ENCODE data around the gene SLC43A1. TPM values are rescaled to one million over a fixed set of nuclear protein-coding genes. Genes with fewer than 3 reads are reported as not detected.

Gene SLC43A1
- total RNA-seq, 1 donor from 2014 or later, result 12.4 TPM

DNA sequence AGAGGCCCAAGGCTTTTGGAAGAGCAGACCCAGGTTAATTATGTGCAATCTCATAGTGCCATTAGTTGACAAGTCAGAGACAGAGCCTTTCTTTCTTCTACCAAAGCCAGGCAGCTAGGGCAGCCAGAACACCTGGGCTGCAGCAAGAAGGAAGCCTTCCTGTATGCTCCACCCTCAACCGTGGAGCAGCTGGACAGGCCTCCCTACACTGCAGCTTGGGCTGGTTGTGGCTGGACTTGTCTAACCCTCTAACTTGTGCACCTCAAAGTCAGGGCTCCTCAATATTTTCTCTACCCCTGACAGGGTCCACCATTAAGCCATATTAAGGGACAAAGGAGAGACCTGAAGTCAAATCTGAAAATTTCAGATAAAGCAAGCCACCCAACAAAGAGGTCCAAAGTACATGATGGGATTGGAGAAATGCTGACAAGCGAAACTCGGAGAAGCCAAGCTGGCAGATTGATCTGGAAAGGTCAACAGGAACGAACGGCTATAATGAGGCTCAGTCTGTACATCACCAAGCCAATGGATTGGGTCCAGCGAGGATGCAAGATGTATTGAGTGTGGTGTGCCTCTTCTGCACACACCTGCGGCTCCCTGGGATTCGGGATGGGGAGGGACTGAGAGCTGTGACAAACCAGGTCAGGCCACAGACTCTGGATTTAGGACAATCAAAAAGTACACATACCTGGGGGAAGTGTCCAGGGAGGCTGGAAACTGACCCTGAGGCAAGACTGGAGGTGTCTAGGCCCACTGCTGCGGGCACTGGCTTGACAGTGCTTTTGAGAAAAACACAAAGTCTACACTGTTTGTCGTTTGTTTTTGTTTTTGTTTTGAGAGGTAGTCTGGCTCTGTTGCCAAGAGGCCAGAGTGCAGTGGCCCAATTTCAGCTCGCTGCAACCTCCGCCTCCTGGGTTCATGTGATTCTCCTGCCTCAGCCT is 76.9 kb downstream of the SLC43A1 start:
- intact Hi-C loops (cut with DNase I), result no loop called here
- Histone ChIP-seq H3K9me3 (no peaks in the 10 kb centered on the region), H3K4me1 (peaks cover 15% of the 10 kb centered on the region), H3K36me3 (no peaks in the 10 kb centered on the region), H3K27ac (no peak overlapping the region), H3K4me3 (no peak overlapping the region), H3K27me3 (no peaks in the 10 kb centered on the region)
- TF ChIP-seq, protein P1, sequence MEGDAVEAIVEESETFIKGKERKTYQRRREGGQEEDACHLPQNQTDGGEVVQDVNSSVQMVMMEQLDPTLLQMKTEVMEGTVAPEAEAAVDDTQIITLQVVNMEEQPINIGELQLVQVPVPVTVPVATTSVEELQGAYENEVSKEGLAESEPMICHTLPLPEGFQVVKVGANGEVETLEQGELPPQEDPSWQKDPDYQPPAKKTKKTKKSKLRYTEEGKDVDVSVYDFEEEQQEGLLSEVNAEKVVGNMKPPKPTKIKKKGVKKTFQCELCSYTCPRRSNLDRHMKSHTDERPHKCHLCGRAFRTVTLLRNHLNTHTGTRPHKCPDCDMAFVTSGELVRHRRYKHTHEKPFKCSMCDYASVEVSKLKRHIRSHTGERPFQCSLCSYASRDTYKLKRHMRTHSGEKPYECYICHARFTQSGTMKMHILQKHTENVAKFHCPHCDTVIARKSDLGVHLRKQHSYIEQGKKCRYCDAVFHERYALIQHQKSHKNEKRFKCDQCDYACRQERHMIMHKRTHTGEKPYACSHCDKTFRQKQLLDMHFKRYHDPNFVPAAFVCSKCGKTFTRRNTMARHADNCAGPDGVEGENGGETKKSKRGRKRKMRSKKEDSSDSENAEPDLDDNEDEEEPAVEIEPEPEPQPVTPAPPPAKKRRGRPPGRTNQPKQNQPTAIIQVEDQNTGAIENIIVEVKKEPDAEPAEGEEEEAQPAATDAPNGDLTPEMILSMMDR (IDR thresholded peaks at IDR 0.05), result no peak
- ATAC-seq (no peak), DNase-seq (no peak)

DNA sequence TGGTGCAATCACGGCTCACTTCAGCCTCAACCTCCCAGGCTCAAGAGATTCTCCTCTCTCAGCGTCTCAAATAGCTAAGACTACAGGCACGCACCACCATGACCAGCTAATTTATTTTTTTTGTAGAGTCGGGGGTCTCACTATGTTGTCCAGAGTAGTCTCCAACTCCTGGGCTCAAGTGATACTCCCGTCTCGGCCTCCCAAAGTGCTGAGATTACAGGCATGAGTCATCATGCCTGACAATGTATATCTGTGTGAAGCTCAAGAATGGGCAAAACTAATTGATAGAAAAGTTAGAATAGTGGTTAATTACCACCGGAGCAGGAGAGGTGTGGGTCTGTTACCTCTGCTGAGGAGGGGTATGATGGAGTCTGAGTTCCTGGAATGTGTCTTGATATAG is 79.5 kb downstream of the SLC43A1 start:
- ATAC-seq (no peak), DNase-seq (no peak)
- Histone ChIP-seq H3K27me3 (no peaks in the 10 kb centered on the region), H3K36me3 (no peaks in the 10 kb centered on the region), H3K4me1 (peaks cover 28% of the 10 kb centered on the region), H3K4me3 (no peak overlapping the region), H3K9me3 (no peaks in the 10 kb centered on the region), H3K27ac (peak overlapping the region; percentile 68)
- intact Hi-C loops (cut with DNase I), result no loop called here
- TF ChIP-seq, protein P1 (IDR thresholded peaks at IDR 0.05), result no peak

DNA sequence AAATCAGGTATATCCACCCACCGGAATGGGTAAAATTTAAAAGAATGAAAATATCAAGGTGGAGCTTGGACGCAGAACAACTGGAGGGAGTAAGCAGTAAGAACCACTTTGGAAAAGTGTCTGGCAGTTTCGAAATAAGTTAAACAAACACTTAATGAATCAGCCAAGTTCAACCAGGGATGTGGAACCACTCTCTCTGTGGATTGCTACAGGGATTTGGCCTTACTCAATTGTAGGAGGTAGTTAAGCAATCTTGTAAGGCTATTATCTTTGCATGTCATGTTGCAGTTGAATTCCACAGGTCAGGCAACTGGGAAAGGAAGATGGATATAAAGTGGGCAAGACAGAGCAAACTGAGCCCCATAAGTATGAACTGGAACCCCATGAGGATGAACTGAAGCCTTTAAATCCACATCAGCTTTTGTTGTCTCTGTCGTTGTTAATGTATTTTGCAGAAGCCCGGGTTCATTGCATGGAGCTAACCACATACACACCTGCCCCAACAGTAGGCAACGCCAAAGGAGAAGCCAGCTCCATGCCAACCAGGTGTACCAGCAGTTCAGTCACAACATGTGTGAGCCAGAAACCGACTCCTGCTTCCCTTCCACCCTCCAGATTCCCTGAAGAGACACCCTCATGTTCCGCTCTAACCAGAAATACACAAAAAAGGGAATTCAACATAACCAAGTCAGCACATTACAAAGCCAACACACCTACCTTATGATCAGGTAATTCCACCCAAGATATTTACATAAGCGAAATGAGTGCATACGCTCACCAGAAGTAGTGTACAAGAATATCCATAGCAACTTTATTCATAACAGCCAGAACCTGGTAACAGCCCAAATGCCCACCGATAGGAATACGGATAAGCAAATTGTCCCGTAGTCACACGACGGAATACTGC is 80.6 kb downstream of the SLC43A1 start:
- TF ChIP-seq, protein P1 (IDR thresholded peaks at IDR 0.05), result no peak
- DNase-seq (no peak), ATAC-seq (peak; percentile 79)
- H3K4me3 ChIP-seq, result no peak overlapping the region
- no peaks in the 10 kb centered on the region for H3K9me3 ChIP-seq
- no peaks in the 10 kb centered on the region for H3K36me3 ChIP-seq
- no peaks in the 10 kb centered on the region for H3K27me3 ChIP-seq
- intact Hi-C loops (cut with DNase I), result no loop called here
- peaks cover 28% of the 10 kb centered on the region for H3K4me1 ChIP-seq
- H3K27ac ChIP-seq, result peak overlapping the region; percentile 68

Other genes starting within 250 kb of the SLC43A1 start
- 189 TPM for gene TNKS1BP1, start 190.8 kb downstream of the SLC43A1 start, total RNA-seq
- 64.7 TPM for gene SSRP1, start 179.8 kb downstream of the SLC43A1 start, total RNA-seq
- gene P2RX3, start 177.3 kb downstream of the SLC43A1 start, total RNA-seq, result not detected
- not detected for gene PRG3, start 134.6 kb downstream of the SLC43A1 start, total RNA-seq
- not detected for gene PRG2, start 125.1 kb downstream of the SLC43A1 start, total RNA-seq
- gene SLC43A3, start 88.6 kb downstream of the SLC43A1 start, total RNA-seq, result 117 TPM
- gene RTN4RL2, start 55.2 kb downstream of the SLC43A1 start, total RNA-seq, result 3.2 TPM
- gene TIMM10, start 15.1 kb upstream of the SLC43A1 start, total RNA-seq, result 34.7 TPM
- gene SMTNL1, start 21.9 kb upstream of the SLC43A1 start, total RNA-seq, result not detected
- 120 TPM for gene UBE2L6, start 52.0 kb upstream of the SLC43A1 start, total RNA-seq
- gene SERPING1, start 82.0 kb upstream of the SLC43A1 start, total RNA-seq, result 490 TPM
- 6.9 TPM for gene YPEL4, start 134.2 kb upstream of the SLC43A1 start, total RNA-seq
- gene CLP1, start 142.1 kb upstream of the SLC43A1 start, total RNA-seq, result 11.7 TPM
- gene ZDHHC5, start 152.4 kb upstream of the SLC43A1 start, total RNA-seq, result 79.8 TPM
- gene MED19, start 196.5 kb upstream of the SLC43A1 start, total RNA-seq, result 9.6 TPM
- 70.4 TPM for gene TMX2, start 196.9 kb upstream of the SLC43A1 start, total RNA-seq
- 103 TPM for gene SELENOH, start 225.8 kb upstream of the SLC43A1 start, total RNA-seq
- not detected for gene BTBD18, start 236.1 kb upstream of the SLC43A1 start, total RNA-seq
- gene CTNND1, start 246.1 kb upstream of the SLC43A1 start, total RNA-seq, result 245 TPM

All from upper lobe of right lung (tissue), 1 donor.